Common myeloid progenitor, CD34-positive (primary cell): ENCODE measurements around the gene NQO2.
"Not testable (repeated sequence)": the region's sequence is repeated elsewhere in the genome, so short reads cannot be mapped to it uniquely, and the experiment has no call there.

Experiments used
- CTCF ChIA-PET: fragments of 350-600 bp; sonication (Branson Sonifier 250); formaldehyde crosslinking; loops from one replicate; lab custom pipeline; 2021; ENCODE audit warnings: antibody characterized with exemption; lab: Charles Lee
- POLR2A ChIA-PET: fragments of 350-600 bp; sonication (Branson Sonifier 250); formaldehyde crosslinking; loops from one replicate; lab custom pipeline; 2021; ENCODE audit warnings: antibody characterized with exemption; lab: Charles Lee
- DNase-seq, 3 donors: peaks; one replicate each; pipeline versions ENCODE4 v3.0.0 to v3.0.0-alpha.2; 2013
- H3K27ac ChIP-seq, 2 experiments: 1 replicate in 1 of 2; 2 replicates in 1 of 2; pipeline ENCODE4 v1.7.0; 2013; ENCODE audit warnings: inconsistent platforms in 2 of 2, low read length in 2 of 2, mild to moderate bottlenecking in 2 of 2, low read depth in 1 of 2, moderate library complexity in 1 of 2; ENCODE audit not compliant: severe bottlenecking in 2 of 2, insufficient read depth in 1 of 2, poor library complexity in 1 of 2
- H3K27me3 ChIP-seq, 5 experiments: replicated peaks in 2 of 5; 1 replicate in 3 of 5; 2 replicates in 2 of 5; pipeline versions ENCODE4 v1.6.1 to v1.7.0; 2013; ENCODE audit warnings: low read length in 4 of 5, mild to moderate bottlenecking in 2 of 5, moderate library complexity in 2 of 5, inconsistent platforms in 1 of 5; ENCODE audit not compliant: insufficient read depth in 5 of 5, control insufficient read depth in 4 of 5
- H3K36me3 ChIP-seq, 4 experiments: 1 replicate in 2 of 4; 2 replicates in 2 of 4; pipeline versions ENCODE4 v1.6.1 to v1.7.0; 2013; ENCODE audit warnings: low read length in 3 of 4, control low read depth in 1 of 4, mild to moderate bottlenecking in 1 of 4; ENCODE audit not compliant: control insufficient read depth in 4 of 4, insufficient read depth in 4 of 4
- H3K4me1 ChIP-seq, 4 experiments: 1 replicate in 3 of 4; 2 replicates in 1 of 4; pipeline versions ENCODE4 v1.6.1 to v1.7.1; 2013; ENCODE audit warnings: low read length in 3 of 4, mild to moderate bottlenecking in 3 of 4, control low read depth in 1 of 4, inconsistent platforms in 1 of 4, moderate library complexity in 1 of 4; ENCODE audit not compliant: control insufficient read depth in 4 of 4, insufficient read depth in 4 of 4; ENCODE audit errors: control extremely low read depth in 1 of 4
- H3K4me3 ChIP-seq, 7 experiments: 1 replicate in 4 of 7; 2 replicates in 3 of 7; pipeline versions ENCODE4 v1.5.1 to v1.7.0; 2013; ENCODE audit warnings: mild to moderate bottlenecking in 7 of 7, low read length in 6 of 7, moderate library complexity in 6 of 7, inconsistent platforms in 2 of 7, low read depth in 2 of 7, control low read depth in 1 of 7; ENCODE audit not compliant: insufficient read depth in 4 of 7, control insufficient read depth in 1 of 7; ENCODE audit errors: extremely low read depth in 1 of 7
- H3K9me3 ChIP-seq, 5 experiments: 1 replicate in 4 of 5; 2 replicates in 1 of 5; pipeline versions ENCODE4 v1.6.1 to v1.7.1; 2013; ENCODE audit warnings: low read length in 4 of 5, mild to moderate bottlenecking in 2 of 5, inconsistent platforms in 1 of 5, low read depth in 1 of 5, moderate library complexity in 1 of 5; ENCODE audit not compliant: control insufficient read depth in 4 of 5, insufficient read depth in 2 of 5; ENCODE audit errors: control extremely low read depth in 1 of 5
- WGBS: methylation state at CpG from one replicate; pipeline ENCODE4 v1.1.5; 2013; ENCODE audit not compliant: insufficient coverage; 5-methylcytosine and 5-hydroxymethylcytosine counted together

The NQO2 gene

GRCh38 chr6:2968600-2969135, 31.0 kb upstream of the NQO2 start:
- peaks cover 2 to 14% (median 6%) of the 10 kb centered on the region in 4 experiments for H3K36me3 ChIP-seq
- H3K27ac ChIP-seq = no peak overlapping the region
- H3K4me1 ChIP-seq = peaks cover 3 to 45% (median 12%) of the 10 kb centered on the region in 4 experiments
- DNase-seq = no peak
- no peaks in the 10 kb centered on the region for H3K9me3 ChIP-seq
- no CpG with 5 or more reads among the region's 8 CpGs for WGBS
- POLR2A ChIA-PET = no interaction called here
- CTCF ChIA-PET = interaction anchor here (1.1 to 1.2 kb wide), 3 partner anchors 11 to 19 kb away, joined by 3 to 5 read pairs (median 3); no protein-coding TSS in a partner anchor
- H3K4me3 ChIP-seq = no peak overlapping the region
- H3K27me3 ChIP-seq = no peaks in the 10 kb centered on the region

- ChIA-PET CTCF (interaction anchor here (0.5 kb wide), 1 partner anchor 687 kb away, joined by 3 read pairs; no protein-coding TSS in a partner anchor), POLR2A (no interaction called here)
- peak overlapping the region in 1 of 2 experiments; percentile 86 for H3K27ac ChIP-seq
- H3K9me3 ChIP-seq = no peaks in the 10 kb centered on the region
- peak overlapping the region in 3 of 7 experiments; percentile 19 to 90 (median 80) for H3K4me3 ChIP-seq
- no peaks in the 10 kb centered on the region for H3K27me3 ChIP-seq
- WGBS = 95% methylated on average over 3 of the region's 3 CpGs
- H3K36me3 ChIP-seq = peaks cover 2 to 14% (median 6%) of the 10 kb centered on the region in 4 experiments
- no peak for DNase-seq
- H3K4me1 ChIP-seq = peaks cover 3 to 48% (median 12%) of the 10 kb centered on the region in 4 experiments
Measured at GRCh38 chr6:2969549-2969948, 30.1 kb upstream of the NQO2 start.

- peak overlapping the region; percentile 40 to 86 for H3K27ac ChIP-seq
- H3K36me3 ChIP-seq = peaks cover 2 to 14% (median 6%) of the 10 kb centered on the region in 4 experiments
- peaks cover 3 to 48% (median 12%) of the 10 kb centered on the region in 4 experiments for H3K4me1 ChIP-seq
- no peaks in the 10 kb centered on the region for H3K9me3 ChIP-seq
- POLR2A ChIA-PET = interaction anchor here (1.4 kb wide), 1 partner anchor 19 kb away, joined by 4 read pairs; no protein-coding TSS in a partner anchor
- no peaks in the 10 kb centered on the region for H3K27me3 ChIP-seq
- peak in 1 of 3 donors; percentile 23 for DNase-seq
- 11% methylated on average over 3 of the region's 10 CpGs for WGBS
- CTCF ChIA-PET = no interaction called here
- peak overlapping the region; percentile 20 to 90 (median 78) for H3K4me3 ChIP-seq
Measured at GRCh38 chr6:2970034-2970685, 29.5 kb upstream of the NQO2 start.

- peak in 2 of 3 donors; percentile 35 to 50 for DNase-seq
- H3K27ac ChIP-seq = peak overlapping the region; percentile 50 to 86
- ChIA-PET CTCF (interaction anchor here (0.8 kb wide), 1 partner anchor 18 kb away, joined by 3 read pairs; no protein-coding TSS in a partner anchor), POLR2A (interaction anchor here (1.4 kb wide), 1 partner anchor 19 kb away, joined by 4 read pairs; no protein-coding TSS in a partner anchor)
- H3K9me3 ChIP-seq = no peaks in the 10 kb centered on the region
- H3K36me3 ChIP-seq = peaks cover 2 to 11% (median 5%) of the 10 kb centered on the region in 4 experiments
- H3K27me3 ChIP-seq = no peaks in the 10 kb centered on the region
- peaks cover 3 to 45% (median 12%) of the 10 kb centered on the region in 4 experiments for H3K4me1 ChIP-seq
- WGBS = under 1% methylated on average over 79 of the region's 80 CpGs
- peak overlapping the region; percentile 71 to 90 (median 78) for H3K4me3 ChIP-seq
Measured at GRCh38 chr6:2970753-2971419, 28.8 kb upstream of the NQO2 start.

- peaks cover 3 to 40% (median 12%) of the 10 kb centered on the region in 4 experiments for H3K4me1 ChIP-seq
- CTCF ChIA-PET = interaction anchor here (0.7 to 1.0 kb wide), 3 partner anchors 13 to 19 kb away, joined by 3 to 4 read pairs (median 3); no protein-coding TSS in a partner anchor
- no peaks in the 10 kb centered on the region for H3K9me3 ChIP-seq
- peak within 1 kb of the TSS; percentile 71 to 90 (median 78) for H3K4me3 ChIP-seq
- H3K36me3 ChIP-seq = peaks cover 2 to 5% (median 2%) of the 10 kb centered on the region in 4 experiments
- no peaks in the 10 kb centered on the region for H3K27me3 ChIP-seq
- POLR2A ChIA-PET = interaction anchor here (0.6 to 1.4 kb wide), 2 partner anchors 18 to 20 kb away, joined by 3 to 4 read pairs; no protein-coding TSS in a partner anchor
- peak within 1 kb of the TSS; percentile 50 to 86 for H3K27ac ChIP-seq
- DNase-seq = peak; percentile 58 to 77 (median 66)
- 2% methylated on average over 60 of the region's 63 CpGs for WGBS
Measured at GRCh38 chr6:2971420-2972218, 28.1 kb upstream of the NQO2 start, which contains the start of gene SERPINB6. SERPINB6 (minus strand) TSS chr6:2971567; CDS start chr6:2959332, 12,235 bp downstream.

GRCh38 chr6:2972219-2972487, 27.5 kb upstream of the NQO2 start:
- peak overlapping the region; percentile 50 to 86 for H3K27ac ChIP-seq
- DNase-seq = peak in 1 of 3 donors; percentile 51
- H3K36me3 ChIP-seq, H3K27me3 ChIP-seq, H3K9me3 ChIP-seq: not testable (repeated sequence)
- H3K4me1 ChIP-seq = peaks cover 3 to 36% (median 10%) of the 10 kb centered on the region in 4 experiments
- ChIA-PET CTCF (interaction anchor here (0.7 to 1.0 kb wide), 2 partner anchors 12 to 20 kb away, joined by 3 to 4 read pairs; no protein-coding TSS in a partner anchor), POLR2A (interaction anchor here (0.6 kb wide), 1 partner anchor 21 kb away, joined by 3 read pairs; no protein-coding TSS in a partner anchor)
- H3K4me3 ChIP-seq = peak overlapping the region in 6 of 7 experiments; percentile 9 to 90 (median 74)
- no CpG with 5 or more reads among the region's 1 CpG for WGBS
